IPS-18c (cell line): ENCODE data around the gene TREH.

Experiments
- H3K4me3 ChIP-seq: 2 replicates; pipeline ENCODE4 v1.7.0; 2013; ENCODE audit warnings: low read depth, mild to moderate bottlenecking, low read length, moderate library complexity; ENCODE audit not compliant: insufficient read depth
- H3K9me3 ChIP-seq: one replicate; pipeline ENCODE4 v1.6.1; 2013; ENCODE audit warnings: mild to moderate bottlenecking, low read length, moderate library complexity; ENCODE audit not compliant: control insufficient read depth, insufficient read depth

TREH gene

GRCh38 chr11:118658429-118659313, 20.8 kb downstream of the TREH start:
- no peak overlapping the region for H3K4me3 ChIP-seq
- peaks cover 2% of the 10 kb centered on the region for H3K9me3 ChIP-seq

- no peak overlapping the region for H3K4me3 ChIP-seq
Observed at GRCh38 chr11:118657709-118658428, 21.6 kb downstream of the TREH start.

GRCh38 chr11:118657238-118657637, 22.2 kb downstream of the TREH start:
- Histone ChIP-seq H3K9me3 (peaks cover 2% of the 10 kb centered on the region), H3K4me3 (no peak overlapping the region)

More at GRCh38 chr11:118657709-118658428, 21.6 kb downstream of the TREH start:
- peaks cover 2% of the 10 kb centered on the region for H3K9me3 ChIP-seq

GRCh38 chr11:118656563-118657165, 22.8 kb downstream of the TREH start:
- Histone ChIP-seq H3K4me3 (no peak overlapping the region), H3K9me3 (peaks cover 2% of the 10 kb centered on the region)

GRCh38 chr11:118655486-118656190, 23.8 kb downstream of the TREH start:
- Histone ChIP-seq H3K4me3 (no peak overlapping the region), H3K9me3 (peaks cover 2% of the 10 kb centered on the region)

GRCh38 chr11:118653684-118654390, 25.6 kb downstream of the TREH start:
- H3K9me3 ChIP-seq, result peaks cover 2% of the 10 kb centered on the region
- H3K4me3 ChIP-seq, result no peak overlapping the region

GRCh38 chr11:118652681-118653181, 26.7 kb downstream of the TREH start:
- no peak overlapping the region for H3K4me3 ChIP-seq
- H3K9me3 ChIP-seq, result peaks cover under 1% of the 10 kb centered on the region

- H3K4me3 ChIP-seq, result no peak overlapping the region
- no peaks in the 10 kb centered on the region for H3K9me3 ChIP-seq
Observed at GRCh38 chr11:118651820-118652219, 27.6 kb downstream of the TREH start.

GRCh38 chr11:118650366-118650765, 29.1 kb downstream of the TREH start:
- no peaks in the 10 kb centered on the region for H3K9me3 ChIP-seq
- H3K4me3 ChIP-seq, result no peak overlapping the region

GRCh38 chr11:118649941-118650340, 29.5 kb downstream of the TREH start:
- Histone ChIP-seq H3K4me3 (no peak overlapping the region), H3K9me3 (no peaks in the 10 kb centered on the region)

- H3K9me3 ChIP-seq, result no peaks in the 10 kb centered on the region
- no peak overlapping the region for H3K4me3 ChIP-seq
Observed at GRCh38 chr11:118648291-118648690, 31.2 kb downstream of the TREH start.

GRCh38 chr11:118646393-118646792, 33.1 kb downstream of the TREH start:
- Histone ChIP-seq H3K9me3 (no peaks in the 10 kb centered on the region), H3K4me3 (no peak overlapping the region)

GRCh38 chr11:118645066-118645715, 34.3 kb downstream of the TREH start:
- H3K4me3 ChIP-seq, result no peak overlapping the region
- H3K9me3 ChIP-seq, result no peaks in the 10 kb centered on the region

GRCh38 chr11:118644496-118644895, 35.0 kb downstream of the TREH start:
- H3K4me3 ChIP-seq, result no peak overlapping the region
- H3K9me3 ChIP-seq, result no peaks in the 10 kb centered on the region

- Histone ChIP-seq H3K4me3 (no peak overlapping the region), H3K9me3 (no peaks in the 10 kb centered on the region)
Observed at GRCh38 chr11:118643995-118644345, 35.5 kb downstream of the TREH start.
